PC-9 (cell line): ENCODE data around the gene MILR1. TPM values are rescaled to one million over a fixed set of nuclear protein-coding genes. Genes with fewer than 3 reads are reported as not detected.
A peak's percentile ranks its signal among the peaks of the same experiment; 100 is the strongest.

Experiments used
- BruUV-seq: library from RNA; stranded (reverse); fragments of 400-500 nt; replicated peaks from 2 replicates; lab custom pipeline; 2021; lab: Mats Ljungman, UMichigan
- CTCF ChIA-PET: fragments of 300-600 bp; sonication (Branson Sonifier 250); formaldehyde crosslinking; loops from one replicate; lab custom pipeline; 2022; ENCODE audit warnings: antibody characterized with exemption; lab: Charles Lee
- POLR2A ChIA-PET: fragments of 300-600 bp; sonication (Branson Sonifier 250); formaldehyde crosslinking; loops from one replicate; lab custom pipeline; 2022; ENCODE audit warnings: antibody characterized with exemption; ENCODE audit not compliant: unreplicated experiment; lab: Charles Lee
- DNase-seq, 2 experiments: peaks; one replicate each; pipeline versions ENCODE4 v3.0.0 to v3.0.0-alpha.2; 2015 to 2022; ENCODE audit warnings: mixed read lengths in 1 of 2
- H2AFZ ChIP-seq: fragments of 200-600 bp; sonication (generic); 2 replicates; pipeline ENCODE4 v1.8.1; 2017; ENCODE audit warnings: antibody characterized with exemption
- H3F3A ChIP-seq: fragments of 200-600 bp; sonication (generic); 2 replicates; pipeline ENCODE4 v1.8.1; 2017; ENCODE audit warnings: antibody characterized with exemption, mild to moderate bottlenecking, low read depth; ENCODE audit not compliant: insufficient read depth
- H3K27ac ChIP-seq: fragments of 200-600 bp; sonication (generic); 2 replicates; pipeline ENCODE4 v1.6.1; 2016; ENCODE audit warnings: mixed run types
- H3K27me3 ChIP-seq: fragments of 200-600 bp; sonication (generic); 2 replicates; pipeline ENCODE4 v1.6.1; 2016; ENCODE audit warnings: low read depth, mixed run types; ENCODE audit not compliant: insufficient read depth
- H3K36me3 ChIP-seq: fragments of 200-600 bp; sonication (generic); 2 replicates; pipeline ENCODE4 v1.6.1; 2016; ENCODE audit warnings: low read depth, mixed run types
- H3K4me1 ChIP-seq: fragments of 200-600 bp; sonication (generic); replicated peaks from 2 replicates; pipeline ENCODE4 v1.6.1; 2016; ENCODE audit warnings: mixed run types; ENCODE audit not compliant: insufficient read depth
- H3K4me2 ChIP-seq: fragments of 200-600 bp; sonication (generic); 2 replicates; pipeline ENCODE4 v1.6.1; 2017; ENCODE audit warnings: mixed run types
- H3K4me3 ChIP-seq: fragments of 200-600 bp; sonication (generic); 2 replicates; pipeline ENCODE4 v1.6.1; 2016; ENCODE audit warnings: mixed run types
- H3K79me2 ChIP-seq: fragments of 200-600 bp; sonication (generic); 2 replicates; pipeline ENCODE4 v1.6.1; 2017; ENCODE audit warnings: low read depth, mixed run types
- H3K9me2 ChIP-seq: fragments of 200-600 bp; sonication (generic); 2 replicates; pipeline ENCODE4 v1.8.1; 2017; ENCODE audit warnings: mild to moderate bottlenecking; ENCODE audit not compliant: insufficient read depth
- H3K9me3 ChIP-seq: fragments of 200-600 bp; sonication (generic); 2 replicates; pipeline ENCODE4 v1.8.1; 2016; ENCODE audit warnings: low read depth; ENCODE audit not compliant: insufficient read depth
- H4K20me1 ChIP-seq: fragments of 200-600 bp; sonication (generic); 2 replicates; pipeline ENCODE4 v1.8.1; 2017; ENCODE audit not compliant: insufficient read depth
- CTCF ChIP-seq: fragments of 200-600 bp; sonication (generic); conservative IDR thresholded peaks from 2 replicates; pipeline ENCODE4 v1.6.1; 2017; ENCODE audit warnings: mixed run types, antibody characterized with exemption, mild to moderate bottlenecking, moderate library complexity
- EZH2 ChIP-seq: fragments of 200-600 bp; sonication (generic); IDR thresholded peaks from 2 replicates; pipeline ENCODE4 v1.8.0; 2017; ENCODE audit warnings: antibody characterized with exemption, low read depth
- intact Hi-C: fragments of 100-400 bp; cut with micrococcal nuclease; formaldehyde crosslinking; loops from one replicate; pipeline ENCODE4 v1.10.0; 2022; ENCODE audit not compliant: unreplicated experiment
- total RNA-seq: library from RNA; stranded (reverse); gene quantifications from 2 replicates; pipeline ENCODE4 v1.2.3, GENCODE V29; 2021

MILR1 gene
- total RNA-seq, 1 experiment from 2014 or later = 25.6 TPM

DNA sequence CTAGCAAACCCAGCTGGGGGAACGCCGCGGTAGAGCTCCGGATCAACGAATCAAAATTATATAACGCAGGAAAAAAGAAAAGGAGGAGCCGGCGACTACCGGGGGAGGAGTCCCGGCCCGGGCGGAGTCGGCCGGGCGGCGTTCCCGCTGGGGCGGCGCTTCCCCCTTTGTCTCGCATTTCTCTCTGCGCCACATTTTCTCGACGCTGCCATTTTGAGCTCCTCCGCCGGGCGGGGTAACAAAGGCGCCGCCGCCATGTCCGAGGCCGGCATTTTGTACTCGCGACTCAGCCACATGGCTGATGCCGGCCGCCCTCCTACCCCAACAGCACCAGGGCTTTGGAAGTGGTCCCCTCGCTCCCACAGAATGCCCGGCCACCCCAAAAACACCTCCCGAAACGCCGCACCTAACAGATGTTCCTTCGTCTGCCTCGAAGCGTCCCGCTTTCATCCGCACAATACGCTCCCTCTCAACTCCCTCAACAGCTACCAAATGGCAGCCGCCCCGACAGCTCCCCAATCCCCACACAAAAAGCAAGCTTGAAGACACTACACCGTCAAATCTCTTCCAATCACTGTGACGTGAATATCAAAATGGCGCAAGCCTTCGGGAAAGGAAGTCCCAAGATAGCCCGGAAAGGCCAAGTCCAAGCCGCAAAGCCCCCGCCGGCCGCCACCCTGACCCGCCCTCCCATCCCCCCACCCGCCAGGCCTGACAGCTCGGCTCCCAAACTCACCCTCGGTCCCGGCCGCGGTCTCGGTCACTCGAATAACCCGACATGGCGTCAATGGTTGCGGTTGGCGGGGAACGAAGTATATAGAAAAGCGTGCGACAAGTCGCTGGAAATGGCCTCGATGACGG lies 56.7 kb downstream of the MILR1 start:
- Histone ChIP-seq H3K27me3 (no peaks in the 10 kb centered on the region), H4K20me1 (peaks cover 71% of the 10 kb centered on the region), H3K4me2 (peak overlapping the region; percentile 95), H3K9me3 (no peaks in the 10 kb centered on the region), H3K79me2 (peaks cover 91% of the 10 kb centered on the region), H2AFZ (no peak overlapping the region), H3K4me3 (peak overlapping the region; percentile 100), H3K27ac (peak overlapping the region; percentile 98), H3F3A (peaks cover 59% of the 10 kb centered on the region), H3K36me3 (peaks cover 66% of the 10 kb centered on the region), H3K9me2 (no peaks in the 10 kb centered on the region), H3K4me1 (peaks cover 32% of the 10 kb centered on the region)
- TSS peak; percentile 33 for BruUV-seq
- DNase-seq = peak; percentile 49 to 82
- CTCF ChIA-PET = interaction anchor here (0.7 to 1.0 kb wide), 2 partner anchors 86 to 589 kb away, joined by 3 read pairs; no protein-coding TSS in a partner anchor
- POLR2A ChIA-PET = interaction anchor here (0.6 to 1.9 kb wide), 18 partner anchors 8 to 683 kb away, joined by 3 to 17 read pairs (median 6); partner anchors contain the start of gene POLG2
- intact Hi-C loops = loop anchor here (2.0 kb wide), 1 partner anchor 63 kb away; no protein-coding TSS in a partner anchor
- no peak; the same call in 1 of the 2 replicates for TF ChIP-seq CTCF
- no peak for TF ChIP-seq EZH2

DNA sequence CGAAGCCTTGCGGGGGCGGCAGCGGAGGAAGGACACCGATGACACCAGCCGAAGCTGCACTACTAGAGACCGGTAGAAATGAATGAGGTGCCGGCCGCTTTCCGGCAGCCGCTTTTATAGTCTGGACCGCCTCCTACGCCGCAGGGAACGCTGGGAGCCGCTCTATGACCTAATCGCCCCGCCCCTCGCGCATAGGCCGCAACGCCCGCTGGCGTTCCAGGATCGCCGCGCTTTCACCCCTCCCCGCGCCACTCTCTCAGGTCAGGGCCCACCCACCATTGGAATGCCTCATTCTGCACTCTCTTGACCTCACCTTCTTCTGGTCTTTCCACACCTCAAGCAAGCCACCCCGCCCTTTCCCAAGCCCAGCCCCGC lies 57.3 kb downstream of the MILR1 start, which contains the start of gene DDX5:
Gene DDX5 (minus strand): TSS at position 89 of the 375 bp plus-strand sequence. CDS start 170 bp downstream, outside the sequence.
- intact Hi-C loops = loop anchor here (2.0 kb wide), 1 partner anchor 63 kb away; no protein-coding TSS in a partner anchor
- TF ChIP-seq EZH2 (no peak), CTCF (no peak)
- peaks cover 64% of the 10 kb centered on the region for H4K20me1 ChIP-seq
- H3K4me3 ChIP-seq = peak within 1 kb of the TSS; percentile 100
- H3K4me1 ChIP-seq = peaks cover 30% of the 10 kb centered on the region
- H3K27me3 ChIP-seq = no peaks in the 10 kb centered on the region
- H3K9me2 ChIP-seq = no peaks in the 10 kb centered on the region
- BruUV-seq = no TSS peak
- H3K79me2 ChIP-seq = peaks cover 89% of the 10 kb centered on the region
- ChIA-PET CTCF (interaction anchor here (0.7 to 0.9 kb wide), 3 partner anchors 57 to 86 kb away, joined by 3 to 4 read pairs (median 3); no protein-coding TSS in a partner anchor), POLR2A (interaction anchor here (0.5 to 1.9 kb wide), 9 partner anchors 8 to 625 kb away, joined by 3 to 17 read pairs (median 7); partner anchors contain the start of genes POLG2 and SMURF2)
- H3K9me3 ChIP-seq = no peaks in the 10 kb centered on the region
- H3F3A ChIP-seq = peaks cover 56% of the 10 kb centered on the region
- H2AFZ ChIP-seq = peak within 1 kb of the TSS; percentile 89
- peaks cover 66% of the 10 kb centered on the region for H3K36me3 ChIP-seq
- peak within 1 kb of the TSS; percentile 95 for H3K4me2 ChIP-seq
- H3K27ac ChIP-seq = peak within 1 kb of the TSS; percentile 98
- DNase-seq = peak; percentile 96 to 98
